ENCODE data around the gene SAFB. TPM values are rescaled to one million over a fixed set of nuclear protein-coding genes. Genes with fewer than 3 reads are reported as not detected.

Gene SAFB
- polyA plus RNA-seq, 1 of the 3 experiments (the other 2 are of a cell fraction): 90.0 TPM

GRCh38 chr19:5714816-5715215, 91.9 kb downstream of the SAFB start:
- peaks cover 69% of the 10 kb centered on the region for H3K79me2 ChIP-seq (ENCODE audit: insufficient read depth)

More at GRCh38 chr19:5714816-5715215, 91.9 kb downstream of the SAFB start:
- H3K36me3 ChIP-seq (replicated peaks in 1 of 2; ENCODE audit: control insufficient read depth in 1 of 2, insufficient read depth in 2 of 2, low read length in 1 of 2): peaks cover 16 to 35% of the 10 kb centered on the region in 2 experiments
- POLR2A ChIA-PET: no interaction called here
- no peak for DNase-seq
- no peaks in the 10 kb centered on the region for H3K27me3 ChIP-seq (ENCODE audit: insufficient read depth)
- no peak overlapping the region for H2AFZ ChIP-seq (ENCODE audit: low read depth)
- H3K9ac ChIP-seq: no peak overlapping the region
- H3K4me1 ChIP-seq (ENCODE audit: control insufficient read depth in 1 of 2, insufficient read depth in 2 of 2, low read depth in 1 of 2, low read length in 1 of 2): peaks cover 10 to 13% of the 10 kb centered on the region in 2 experiments; a peak in 3 of 4 replicates
- WGBS (ENCODE audit: low lambda C conversion rate): 96% methylated on average over 10 of the region's 10 CpGs
- TF ChIP-seq RXRA (IDR thresholded peaks at IDR 0.05; ENCODE audit: borderline replicate concordance, low read depth) (no peak), RCOR1 (IDR thresholded peaks at IDR 0.05; ENCODE audit: low read length) (no peak), POLR2AphosphoS5 (IDR thresholded peaks at IDR 0.05; ENCODE audit: low read depth, low read length) (no peak), ELF1 (IDR thresholded peaks at IDR 0.05) (no peak), EZH2phosphoT487 (IDR thresholded peaks at IDR 0.05; ENCODE audit: borderline replicate concordance, low read depth) (no peak), TAF1 (IDR thresholded peaks at IDR 0.05; ENCODE audit: borderline replicate concordance, low read depth, low read length) (no peak), REST (IDR thresholded peaks at IDR 0.05; ENCODE audit: low read depth, low read length) (no peak), SIN3A (IDR thresholded peaks at IDR 0.05; ENCODE audit: borderline replicate concordance, low read depth, low read length) (no peak), PBX3 (IDR thresholded peaks at IDR 0.05) (no peak), CTCF (IDR thresholded peaks at IDR 0.05) (no peak), JUND (IDR thresholded peaks at IDR 0.05) (no peak), SMC3 (IDR thresholded peaks at IDR 0.05; ENCODE audit: low read depth, low read length) (no peak), GATA2 (CRISPR knock-in tag; IDR thresholded peaks at IDR 0.05) (no peak), FOXJ3 (CRISPR knock-in tag; IDR thresholded peaks at IDR 0.05) (no peak), USF2 (IDR thresholded peaks at IDR 0.05; ENCODE audit: borderline replicate concordance, low read depth, low read length) (no peak), ZBTB33 (IDR thresholded peaks at IDR 0.05; ENCODE audit: borderline replicate concordance, low read depth) (no peak), TCF12 (IDR thresholded peaks at IDR 0.05) (no peak), GABPA (IDR thresholded peaks at IDR 0.05; ENCODE audit: low read depth) (no peak), FOSL2 (IDR thresholded peaks at IDR 0.05; ENCODE audit: borderline replicate concordance, low read depth) (no peak), USF1 (IDR thresholded peaks at IDR 0.05; ENCODE audit: borderline replicate concordance, low read depth) (no peak)
- CTCF ChIA-PET: interaction anchor here (1.1 kb wide), 1 partner anchor 80 kb away, joined by 3 read pairs; no protein-coding TSS in a partner anchor
- H3F3A ChIP-seq (replicated peaks; ENCODE audit: insufficient read depth): peaks cover 13% of the 10 kb centered on the region
- no peak overlapping the region for H3K4me3 ChIP-seq (ENCODE audit: low read depth in 2 of 2, low read length in 1 of 2)
- H3K4me2 ChIP-seq: no peak overlapping the region
- no peaks in the 10 kb centered on the region for H3K9me3 ChIP-seq
- no peak overlapping the region for H3K27ac ChIP-seq (ENCODE audit: low read depth in 2 of 2, low read length in 1 of 2)
- H4K20me1 ChIP-seq (ENCODE audit: insufficient read depth): peaks cover 18% of the 10 kb centered on the region
- H3K9me2 ChIP-seq: no peaks in the 10 kb centered on the region
